Mononuclear cell (primary cell): ENCODE data around the gene KIAA1614. TPM values are rescaled to one million over a fixed set of nuclear protein-coding genes. Genes with fewer than 3 reads are reported as not detected.
"Not testable (repeated sequence)": the region's sequence is repeated elsewhere in the genome, so short reads cannot be mapped to it uniquely, and the experiment has no call there.

Experiments
- H3K27me3 ChIP-seq: 2 replicates; pipeline ENCODE4 v1.6.0; 2011; ENCODE audit warnings: low read length, control low read depth; ENCODE audit not compliant: insufficient read depth
- H3K4me1 ChIP-seq: 2 replicates; pipeline ENCODE4 v1.5.1; 2011; ENCODE audit warnings: mild to moderate bottlenecking, low read length, control low read depth; ENCODE audit not compliant: insufficient read depth
- H3K4me3 ChIP-seq: 2 replicates; pipeline ENCODE4 v1.5.1; 2011; ENCODE audit warnings: mild to moderate bottlenecking, low read length, moderate library complexity
- H3K9me3 ChIP-seq: 2 replicates; pipeline ENCODE4 v1.5.1; 2011; ENCODE audit warnings: low read depth, mild to moderate bottlenecking, control low read depth, low read length
- total RNA-seq: library from RNA; depleted of rRNA; stranded (reverse); fragments of >200 nt; gene quantifications from one replicate; pipeline ENCODE4 v1.2.3, GENCODE V29; 2012

KIAA1614 gene
- total RNA-seq, 1 donor = 2.0 TPM

- Histone ChIP-seq H3K27me3 (no peaks in the 10 kb centered on the region), H3K9me3 (no peaks in the 10 kb centered on the region), H3K4me1 (peaks cover 13% of the 10 kb centered on the region), H3K4me3 (no peak overlapping the region)
Measured at GRCh38 chr1:180952657-180953013, 39.9 kb downstream of the KIAA1614 start.

- Histone ChIP-seq H3K27me3 (no peaks in the 10 kb centered on the region), H3K4me1 (peaks cover 13% of the 10 kb centered on the region), H3K4me3 (peak overlapping the region; percentile 48), H3K9me3 (no peaks in the 10 kb centered on the region)
Measured at GRCh38 chr1:180953291-180954004, 40.8 kb downstream of the KIAA1614 start.

GRCh38 chr1:180954005-180954800 is 41.5 kb downstream of the KIAA1614 start:
- Histone ChIP-seq H3K4me1 (peaks cover 13% of the 10 kb centered on the region), H3K27me3 (no peaks in the 10 kb centered on the region), H3K4me3 (peak overlapping the region; percentile 48), H3K9me3 (no peaks in the 10 kb centered on the region)

- Histone ChIP-seq H3K4me1 (peaks cover 13% of the 10 kb centered on the region), H3K4me3 (no peak overlapping the region), H3K27me3 (no peaks in the 10 kb centered on the region), H3K9me3 (no peaks in the 10 kb centered on the region)
Measured at GRCh38 chr1:180954801-180955165, 42.1 kb downstream of the KIAA1614 start.

GRCh38 chr1:180956028-180956640 is 43.4 kb downstream of the KIAA1614 start:
- Histone ChIP-seq H3K4me1 (peaks cover 13% of the 10 kb centered on the region), H3K4me3 (no peak overlapping the region), H3K9me3 (no peaks in the 10 kb centered on the region), H3K27me3 (no peaks in the 10 kb centered on the region)

GRCh38 chr1:180959620-180960019 is 46.9 kb downstream of the KIAA1614 start:
- not testable (repeated sequence) for H3K4me3 ChIP-seq, H3K4me1 ChIP-seq, H3K27me3 ChIP-seq, H3K9me3 ChIP-seq

- no peaks in the 10 kb centered on the region for H3K27me3 ChIP-seq
- no peaks in the 10 kb centered on the region for H3K9me3 ChIP-seq
- no peak overlapping the region for H3K4me3 ChIP-seq
- no peaks in the 10 kb centered on the region for H3K4me1 ChIP-seq
Measured at GRCh38 chr1:180961622-180962021, 48.9 kb downstream of the KIAA1614 start.

- Histone ChIP-seq H3K4me3 (no peak overlapping the region), H3K4me1 (no peaks in the 10 kb centered on the region), H3K9me3 (no peaks in the 10 kb centered on the region), H3K27me3 (no peaks in the 10 kb centered on the region)
Measured at GRCh38 chr1:180962178-180962577, 49.5 kb downstream of the KIAA1614 start.

- H3K4me3 ChIP-seq = no peak overlapping the region
- H3K9me3 ChIP-seq = no peaks in the 10 kb centered on the region
- H3K4me1 ChIP-seq = peaks cover 1% of the 10 kb centered on the region
- no peaks in the 10 kb centered on the region for H3K27me3 ChIP-seq
Measured at GRCh38 chr1:180964056-180964455, 51.4 kb downstream of the KIAA1614 start.

GRCh38 chr1:180964595-180964994 is 51.9 kb downstream of the KIAA1614 start:
- no peaks in the 10 kb centered on the region for H3K27me3 ChIP-seq
- H3K4me3 ChIP-seq = no peak overlapping the region
- H3K9me3 ChIP-seq = no peaks in the 10 kb centered on the region
- H3K4me1 ChIP-seq = peaks cover 7% of the 10 kb centered on the region

- Histone ChIP-seq H3K27me3 (no peaks in the 10 kb centered on the region), H3K4me3 (no peak overlapping the region), H3K4me1 (peaks cover 24% of the 10 kb centered on the region), H3K9me3 (no peaks in the 10 kb centered on the region)
Measured at GRCh38 chr1:180966312-180966711, 53.6 kb downstream of the KIAA1614 start.

- Histone ChIP-seq H3K4me1 (peaks cover 28% of the 10 kb centered on the region), H3K9me3 (no peaks in the 10 kb centered on the region), H3K4me3 (no peak overlapping the region), H3K27me3 (no peaks in the 10 kb centered on the region)
Measured at GRCh38 chr1:180966744-180967536, 54.2 kb downstream of the KIAA1614 start.

- Histone ChIP-seq H3K4me3 (no peak overlapping the region), H3K4me1 (peaks cover 28% of the 10 kb centered on the region), H3K9me3 (no peaks in the 10 kb centered on the region)
Measured at GRCh38 chr1:180967558-180967957, 54.9 kb downstream of the KIAA1614 start.

GRCh38 chr1:180968834-180969233 is 56.1 kb downstream of the KIAA1614 start:
- H3K27me3 ChIP-seq, H3K4me3 ChIP-seq, H3K9me3 ChIP-seq: not testable (repeated sequence)
- peaks cover 28% of the 10 kb centered on the region for H3K4me1 ChIP-seq

More at GRCh38 chr1:180967558-180967957, 54.9 kb downstream of the KIAA1614 start:
- H3K27me3 ChIP-seq = no peaks in the 10 kb centered on the region

GRCh38 chr1:180969434-180969833 is 56.7 kb downstream of the KIAA1614 start:
- no peak overlapping the region for H3K4me3 ChIP-seq
- no peaks in the 10 kb centered on the region for H3K9me3 ChIP-seq
- H3K4me1 ChIP-seq = peaks cover 28% of the 10 kb centered on the region
- H3K27me3 ChIP-seq = no peaks in the 10 kb centered on the region
